Stimulated activated CD4-positive, alpha-beta T cell treated with anti-CD3 and anti-CD28 coated beads, Interleukin-1b, Interleukin-23, amount 100 ng/mL, for 48 hours (primary cell): ENCODE measurements around the gene MAGIX.
"Not testable (repeated sequence)": the region's sequence is repeated elsewhere in the genome, so short reads cannot be mapped to it uniquely, and the experiment has no call there.

ENCODE experiments used
- DNase-seq: peaks from one replicate; pipeline ENCODE4 v3.0.0-alpha.2; 2020

The MAGIX gene

GRCh38 chrX:49161632-49162031, 926 bp upstream of the MAGIX start:
- DNase-seq, result no peak

- peak; percentile 79 for DNase-seq
Observed at GRCh38 chrX:49163555-49164419, 1.2 kb downstream of the MAGIX start.

- no peak for DNase-seq
Observed at GRCh38 chrX:49164589-49165360, 2.2 kb downstream of the MAGIX start.

GRCh38 chrX:49165901-49166881, 3.6 kb downstream of the MAGIX start:
- DNase-seq, result peak; percentile 82

GRCh38 chrX:49166914-49167739, 4.6 kb downstream of the MAGIX start:
- peak; percentile 71 for DNase-seq

- DNase-seq, result no peak
Observed at GRCh38 chrX:49167740-49168108, 5.2 kb downstream of the MAGIX start.

- DNase-seq, result peak; percentile 81
Observed at GRCh38 chrX:49171752-49172279, 9.3 kb downstream of the MAGIX start, which contains the start of gene PLP2. Gene PLP2 (plus strand): TSS chrX:49171898. CDS start chrX:49172001, 103 bp downstream.

GRCh38 chrX:49172280-49172780, 9.8 kb downstream of the MAGIX start:
- peak; percentile 78 for DNase-seq

- DNase-seq, result not testable (repeated sequence)
Observed at GRCh38 chrX:49173544-49173943, 11.0 kb downstream of the MAGIX start.

- no peak for DNase-seq
Observed at GRCh38 chrX:49174723-49175122, 12.2 kb downstream of the MAGIX start.

GRCh38 chrX:49175435-49176274, 13.1 kb downstream of the MAGIX start:
- DNase-seq, result no peak

GRCh38 chrX:49176421-49177326, 14.1 kb downstream of the MAGIX start:
- DNase-seq, result no peak

- no peak for DNase-seq
Observed at GRCh38 chrX:49177338-49177833, 14.8 kb downstream of the MAGIX start.

- no peak for DNase-seq
Observed at GRCh38 chrX:49177873-49178480, 15.4 kb downstream of the MAGIX start.

- no peak for DNase-seq
Observed at GRCh38 chrX:49178537-49178936, 16.0 kb downstream of the MAGIX start.

- DNase-seq, result no peak
Observed at GRCh38 chrX:49179358-49179757, 16.8 kb downstream of the MAGIX start.

GRCh38 chrX:49183701-49184281, 21.2 kb downstream of the MAGIX start:
- no peak for DNase-seq
